Testis (tissue), 3 donors: Measurements from ENCODE around the gene NME2. TPM values are rescaled to one million over a fixed set of nuclear protein-coding genes. Genes with fewer than 3 reads are reported as not detected.

Experiments
- DNase-seq: peaks from one replicate; pipeline ENCODE4 v3.0.0-alpha.2; 2019
- H3K27ac ChIP-seq, 2 donors: fragments of 200-600 bp; sonication (generic); one replicate each; pipeline ENCODE4 v1.5.1; 2019
- H3K27me3 ChIP-seq: fragments of 200-600 bp; sonication (generic); one replicate; pipeline ENCODE4 v1.5.1; 2019
- H3K36me3 ChIP-seq: fragments of 200-600 bp; sonication (generic); one replicate; pipeline ENCODE4 v1.5.1; 2017; ENCODE audit warnings: low read depth; ENCODE audit errors: missing control alignments
- H3K4me1 ChIP-seq: fragments of 200-600 bp; sonication (generic); one replicate; pipeline ENCODE4 v1.5.1; 2019
- H3K4me3 ChIP-seq, 2 donors: fragments of 200-600 bp; sonication (generic); one replicate each; pipeline ENCODE4 v1.5.1; 2017 to 2019
- H3K9me3 ChIP-seq: fragments of 200-600 bp; sonication (generic); one replicate; pipeline ENCODE4 v1.5.1; 2017
- CTCF ChIP-seq, 3 experiments: fragments of 450-650 bp in 2 of 3; fragments of 200-600 bp in 1 of 3; sonication (generic) in 1 of 3; IDR thresholded peaks; one replicate each; pipeline ENCODE4 v1.5.1; 2016 to 2019; ENCODE audit warnings: antibody characterized with exemption in 3 of 3, mild to moderate bottlenecking in 2 of 3, moderate library complexity in 1 of 3
- POLR2A ChIP-seq: fragments of 450-650 bp; IDR thresholded peaks from one replicate; pipeline ENCODE4 v1.6.1; 2017; ENCODE audit warnings: antibody characterized with exemption, mild to moderate bottlenecking, moderate library complexity
- WGBS, 2 donors: methylation state at CpG; one replicate each; pipeline ENCODE4 v1.1.5; 2018; 5-methylcytosine and 5-hydroxymethylcytosine counted together
- intact Hi-C: fragments of 100-400 bp; cut with DNase I; formaldehyde crosslinking; loops from one replicate; pipeline ENCODE4 v1.15.1; 2023; ENCODE audit warnings: low total_unique reads
- polyA plus RNA-seq: library from polyadenylated mRNA; stranded (reverse); fragments of 350-450 nt; fragmentation: Illumina TruSeq; extraction: RNeasy Lipid Tissue Mini Kit (QIAGEN cat#74804); gene quantifications from one replicate; pipeline ENCODE4 v1.2.3, GENCODE V29; 2014; ENCODE audit warnings: low read depth, low replicate concordance; ENCODE audit not compliant: insufficient read depth
- total RNA-seq, 2 donors: library from RNA; depleted of rRNA; stranded (reverse); fragments of >200 nt; gene quantifications; one replicate each; pipeline ENCODE4 v1.2.3, GENCODE V29; 2016

The NME2 gene
- total and polyA plus RNA-seq, 3 donors from 2014 or later: 105 to 196 (median 169) TPM

GRCh38 chr17:51124640-51125503 is 41.3 kb upstream of the NME2 start:
- no peak for DNase-seq
- WGBS, 2 donors: 83 to 89% methylated on average over 5 of the region's 5 CpGs
- H3K4me1 ChIP-seq: peaks cover 4% of the 10 kb centered on the region
- no peaks in the 10 kb centered on the region for H3K27me3 ChIP-seq
- H3K36me3 ChIP-seq: no peaks in the 10 kb centered on the region
- no peak overlapping the region for H3K4me3 ChIP-seq
- TF ChIP-seq POLR2A (no peak), CTCF (IDR thresholded peaks at IDR 0.05) (no peak)
- H3K9me3 ChIP-seq: no peaks in the 10 kb centered on the region
- intact Hi-C loops: no loop called here
- no peak overlapping the region for H3K27ac ChIP-seq

GRCh38 chr17:51128076-51128475 is 38.1 kb upstream of the NME2 start:
- no peak overlapping the region for H3K4me3 ChIP-seq
- 79 to 87% methylated on average over 3 of the region's 3 CpGs for WGBS, 2 donors
- H3K27ac ChIP-seq: peak overlapping the region in 1 of 2 donors; percentile 19
- H3K9me3 ChIP-seq: no peaks in the 10 kb centered on the region
- H3K27me3 ChIP-seq: no peaks in the 10 kb centered on the region
- TF ChIP-seq CTCF (IDR thresholded peaks at IDR 0.05): no peak
- TF ChIP-seq POLR2A: no peak
- intact Hi-C loops: no loop called here
- H3K4me1 ChIP-seq: no peaks in the 10 kb centered on the region
- no peaks in the 10 kb centered on the region for H3K36me3 ChIP-seq
- DNase-seq: no peak

GRCh38 chr17:51132964-51133319 is 33.3 kb upstream of the NME2 start:
- no peaks in the 10 kb centered on the region for H3K9me3 ChIP-seq
- H3K36me3 ChIP-seq: no peaks in the 10 kb centered on the region
- H3K27ac ChIP-seq: no peak overlapping the region
- H3K4me1 ChIP-seq: no peaks in the 10 kb centered on the region
- intact Hi-C loops: no loop called here
- no peak overlapping the region for H3K4me3 ChIP-seq
- H3K27me3 ChIP-seq: no peaks in the 10 kb centered on the region
- TF ChIP-seq POLR2A: no peak
- DNase-seq: no peak

- H3K4me1 ChIP-seq: no peaks in the 10 kb centered on the region
- no peak for TF ChIP-seq POLR2A
- no peak for TF ChIP-seq CTCF (IDR thresholded peaks at IDR 0.05)
- no peak overlapping the region for H3K4me3 ChIP-seq
- H3K27me3 ChIP-seq: no peaks in the 10 kb centered on the region
- WGBS, 2 donors: 73 to 88% methylated on average over 2 of the region's 2 CpGs
- H3K36me3 ChIP-seq: no peaks in the 10 kb centered on the region
- no peaks in the 10 kb centered on the region for H3K9me3 ChIP-seq
- no peak for DNase-seq
- intact Hi-C loops: no loop called here
- H3K27ac ChIP-seq: no peak overlapping the region
Observed at GRCh38 chr17:51133365-51133764, 32.8 kb upstream of the NME2 start.

- no peaks in the 10 kb centered on the region for H3K4me1 ChIP-seq
- H3K36me3 ChIP-seq: no peaks in the 10 kb centered on the region
- no peak for DNase-seq
- H3K27me3 ChIP-seq: no peaks in the 10 kb centered on the region
- intact Hi-C loops: no loop called here
- no peak overlapping the region for H3K27ac ChIP-seq
- 90 to 95% methylated on average over 3 of the region's 3 CpGs for whole genome bisulfite sequencing, 2 donors
- H3K4me3 ChIP-seq: no peak overlapping the region
- H3K9me3 ChIP-seq: no peaks in the 10 kb centered on the region
- TF ChIP-seq CTCF (IDR thresholded peaks at IDR 0.05): no peak
- no peak for TF ChIP-seq POLR2A
Observed at GRCh38 chr17:51135956-51136355, 30.3 kb upstream of the NME2 start.
